ENCODE measurements around the gene PMF1.

PMF1 gene

GRCh38 chr1:156262461-156263287, 49.9 kb downstream of the PMF1 start:
- TF ChIP-seq RAD21 (IDR thresholded peaks at IDR 0.05; ENCODE audit: low read depth) (no peak), TCF12 (IDR thresholded peaks at IDR 0.05; ENCODE audit: low read depth) (no peak), EGR1 (IDR thresholded peaks at IDR 0.05) (no peak), YY1 (IDR thresholded peaks at IDR 0.05; ENCODE audit: low read depth) (no peak)

GRCh38 chr1:156263288-156263655, 50.5 kb downstream of the PMF1 start:
- TF ChIP-seq TEAD4 (IDR thresholded peaks at IDR 0.05) (no peak), USF1 (IDR thresholded peaks at IDR 0.05) (no peak), YY1 (IDR thresholded peaks at IDR 0.05; ENCODE audit: low read depth) (no peak), TAF1 (IDR thresholded peaks at IDR 0.05; ENCODE audit: low read depth) (no peak), TCF12 (IDR thresholded peaks at IDR 0.05; ENCODE audit: low read depth) (no peak), NFIC (IDR thresholded peaks at IDR 0.05) (no peak), ZBTB7A (IDR thresholded peaks at IDR 0.05; ENCODE audit: low read depth) (no peak)

- TF ChIP-seq TCF12 (IDR thresholded peaks at IDR 0.05; ENCODE audit: low read depth): no peak
- no peak for TF ChIP-seq NFIC (IDR thresholded peaks at IDR 0.05)
- no peak for TF ChIP-seq CEBPB (IDR thresholded peaks at IDR 0.05)
- no peak for TF ChIP-seq TAF1 (IDR thresholded peaks at IDR 0.05; ENCODE audit: low read depth)
- no peak for TF ChIP-seq CREB1 (IDR thresholded peaks at IDR 0.05; ENCODE audit: low read depth)
- TF ChIP-seq EP300 (IDR thresholded peaks at IDR 0.05; ENCODE audit: borderline replicate concordance): no peak
- no peak for TF ChIP-seq MAX (IDR thresholded peaks at IDR 0.05)
- TF ChIP-seq ZBTB7A (IDR thresholded peaks at IDR 0.05; ENCODE audit: low read depth): no peak
- no peak for TF ChIP-seq FOXM1 (IDR thresholded peaks at IDR 0.05; ENCODE audit: borderline replicate concordance, low read depth)
- no peak for TF ChIP-seq EGR1 (IDR thresholded peaks at IDR 0.05)
- no peak for TF ChIP-seq USF1 (IDR thresholded peaks at IDR 0.05)
- TF ChIP-seq TEAD4 (IDR thresholded peaks at IDR 0.05): no peak
- no peak for TF ChIP-seq YY1 (IDR thresholded peaks at IDR 0.05; ENCODE audit: low read depth)
- TF ChIP-seq REST (IDR thresholded peaks at IDR 0.05; ENCODE audit: low read depth): no peak
- no peak for TF ChIP-seq RAD21 (IDR thresholded peaks at IDR 0.05; ENCODE audit: low read depth)
Observed at GRCh38 chr1:156266051-156266450, 53.2 kb downstream of the PMF1 start.

GRCh38 chr1:156268336-156268735, 55.5 kb downstream of the PMF1 start:
- TF ChIP-seq TEAD4 (IDR thresholded peaks at IDR 0.05) (no peak), YY1 (IDR thresholded peaks at IDR 0.05; ENCODE audit: low read depth) (no peak), TCF12 (IDR thresholded peaks at IDR 0.05; ENCODE audit: low read depth) (no peak), NFIC (IDR thresholded peaks at IDR 0.05) (no peak), USF1 (IDR thresholded peaks at IDR 0.05) (no peak), ZBTB7A (IDR thresholded peaks at IDR 0.05; ENCODE audit: low read depth) (no peak), CREB1 (IDR thresholded peaks at IDR 0.05; ENCODE audit: low read depth) (no peak), EP300 (IDR thresholded peaks at IDR 0.05; ENCODE audit: borderline replicate concordance) (no peak), FOXM1 (IDR thresholded peaks at IDR 0.05; ENCODE audit: borderline replicate concordance, low read depth) (no peak), CEBPB (IDR thresholded peaks at IDR 0.05) (no peak), EGR1 (IDR thresholded peaks at IDR 0.05) (no peak)

- TF ChIP-seq EP300 (IDR thresholded peaks at IDR 0.05; ENCODE audit: borderline replicate concordance): no peak
- TF ChIP-seq NFIC (IDR thresholded peaks at IDR 0.05): no peak
- TF ChIP-seq TEAD4 (IDR thresholded peaks at IDR 0.05): no peak
- TF ChIP-seq RAD21 (IDR thresholded peaks at IDR 0.05; ENCODE audit: low read depth): no peak
Observed at GRCh38 chr1:156270314-156270713, 57.5 kb downstream of the PMF1 start.

GRCh38 chr1:156276532-156276931, 63.7 kb downstream of the PMF1 start:
- TF ChIP-seq YY1 (IDR thresholded peaks at IDR 0.05; ENCODE audit: low read depth) (no peak), TAF1 (IDR thresholded peaks at IDR 0.05; ENCODE audit: low read depth) (no peak), ZBTB7A (IDR thresholded peaks at IDR 0.05; ENCODE audit: low read depth) (no peak)

- TF ChIP-seq TEAD4 (IDR thresholded peaks at IDR 0.05) (no peak), CEBPB (IDR thresholded peaks at IDR 0.05) (peak; percentile 74; the same call in 1 of the 2 replicates)
Observed at GRCh38 chr1:156276966-156277381, 64.2 kb downstream of the PMF1 start.

- TF ChIP-seq USF1 (IDR thresholded peaks at IDR 0.05) (no peak), TCF12 (IDR thresholded peaks at IDR 0.05; ENCODE audit: low read depth) (no peak), YY1 (IDR thresholded peaks at IDR 0.05; ENCODE audit: low read depth) (no peak), CREB1 (IDR thresholded peaks at IDR 0.05; ENCODE audit: low read depth) (no peak), FOXM1 (IDR thresholded peaks at IDR 0.05; ENCODE audit: borderline replicate concordance, low read depth) (no peak), NFIC (IDR thresholded peaks at IDR 0.05) (no peak), RAD21 (IDR thresholded peaks at IDR 0.05; ENCODE audit: low read depth) (no peak), EP300 (IDR thresholded peaks at IDR 0.05; ENCODE audit: borderline replicate concordance) (no peak), ZBTB7A (IDR thresholded peaks at IDR 0.05; ENCODE audit: low read depth) (no peak), EGR1 (IDR thresholded peaks at IDR 0.05) (no peak), TAF1 (IDR thresholded peaks at IDR 0.05; ENCODE audit: low read depth) (no peak), CEBPB (IDR thresholded peaks at IDR 0.05) (no peak), TEAD4 (IDR thresholded peaks at IDR 0.05) (no peak)
Observed at GRCh38 chr1:156279837-156280236, 67.0 kb downstream of the PMF1 start.
